HL-60/S4 treated with phorbol 12-myristate 13-acetate at 8.2 ng/mL for 4 days and 3 days (cell line): ENCODE data around the gene TTBK1.

Source experiments
- in situ Hi-C: fragments of 300-500 bp; cut with MboI; formaldehyde crosslinking; loops from 2 replicates; pipeline ENCODE4 v1.15.0; 2022; ENCODE audit warnings: low sequenced_read_pairs

The TTBK1 gene

GRCh38 chr6:43269273-43270007 lies 26.2 kb downstream of the TTBK1 start:
- in situ Hi-C loops, result no loop called here

GRCh38 chr6:43271103-43271815 lies 28.0 kb downstream of the TTBK1 start:
- in situ Hi-C loops, result no loop called here

GRCh38 chr6:43271944-43272343 lies 28.7 kb downstream of the TTBK1 start:
- in situ Hi-C loops, result no loop called here

- in situ Hi-C loops, result no loop called here
Observed at GRCh38 chr6:43273707-43274106, 30.4 kb downstream of the TTBK1 start.

- in situ Hi-C loops, result no loop called here
Observed at GRCh38 chr6:43274127-43274915, 31.0 kb downstream of the TTBK1 start.

GRCh38 chr6:43274916-43275597 lies 31.8 kb downstream of the TTBK1 start:
- in situ Hi-C loops, result no loop called here

- in situ Hi-C loops, result no loop called here
Observed at GRCh38 chr6:43275801-43276576, 32.7 kb downstream of the TTBK1 start.

- in situ Hi-C loops, result no loop called here
Observed at GRCh38 chr6:43276577-43277305, 33.5 kb downstream of the TTBK1 start.

- in situ Hi-C loops, result no loop called here
Observed at GRCh38 chr6:43277306-43277642, 34.0 kb downstream of the TTBK1 start.

- in situ Hi-C loops, result no loop called here
Observed at GRCh38 chr6:43277643-43278523, 34.6 kb downstream of the TTBK1 start.

GRCh38 chr6:43278524-43279078 lies 35.3 kb downstream of the TTBK1 start:
- in situ Hi-C loops, result no loop called here

- in situ Hi-C loops, result no loop called here
Observed at GRCh38 chr6:43280234-43280633, 37.0 kb downstream of the TTBK1 start.

- in situ Hi-C loops, result no loop called here
Observed at GRCh38 chr6:43282060-43282459, 38.8 kb downstream of the TTBK1 start.

GRCh38 chr6:43282636-43283513 lies 39.6 kb downstream of the TTBK1 start:
- in situ Hi-C loops, result no loop called here

GRCh38 chr6:43283514-43283901 lies 40.2 kb downstream of the TTBK1 start:
- in situ Hi-C loops, result no loop called here

GRCh38 chr6:43283905-43284304 lies 40.6 kb downstream of the TTBK1 start:
- in situ Hi-C loops, result no loop called here

- in situ Hi-C loops, result no loop called here
Observed at GRCh38 chr6:43284991-43285781, 41.9 kb downstream of the TTBK1 start.
